ENCODE results near the gene TMEM81. TPM values are rescaled to one million over a fixed set of nuclear protein-coding genes. Genes with fewer than 3 reads are reported as not detected.

Gene TMEM81
- total and polyA plus RNA-seq, 2 experiments from 2014 or later = 0.95 to 2.2 TPM

DNA sequence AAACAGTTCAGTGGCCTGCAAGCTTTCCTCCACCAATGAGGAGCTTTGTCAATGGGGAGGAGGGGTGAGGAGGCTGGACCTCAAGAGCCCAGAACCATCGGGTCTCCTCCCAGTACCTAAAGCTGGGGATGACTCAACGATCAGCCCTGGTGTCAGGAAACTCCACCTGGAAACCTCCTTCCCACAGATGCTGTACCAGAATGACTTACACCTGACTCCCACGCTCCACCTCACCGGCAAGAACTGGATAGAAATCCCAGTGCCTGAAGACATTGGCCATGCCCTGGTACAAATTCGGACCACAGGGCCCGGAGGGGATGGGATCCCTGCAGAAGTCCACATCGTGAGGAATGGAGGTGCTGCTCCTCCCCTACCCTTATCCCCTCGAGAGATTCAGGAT is 11.4 kb downstream of the TMEM81 start:
- Histone ChIP-seq H2AFZ (no peak overlapping the region), H3K4me3 (no peak overlapping the region), H3K9me3 (ENCODE audit: low read depth) (no peaks in the 10 kb centered on the region), H3K4me2 (ENCODE audit: unreplicated experiment) (no peak overlapping the region), H3K36me3 (ENCODE audit: low read depth) (no peaks in the 10 kb centered on the region), H3K4me1 (ENCODE audit: insufficient read depth) (peaks cover 5% of the 10 kb centered on the region; the same call in 1 of the 2 replicates), H3K9ac (no peak overlapping the region), H3F3A (ENCODE audit: insufficient read depth) (no peaks in the 10 kb centered on the region), H3K9me2 (ENCODE audit: insufficient read depth) (no peaks in the 10 kb centered on the region), H3K79me2 (ENCODE audit: insufficient read depth) (no peaks in the 10 kb centered on the region), H3K27me3 (replicated peaks; ENCODE audit: insufficient read depth) (no peaks in the 10 kb centered on the region), H4K20me1 (ENCODE audit: insufficient read depth) (no peaks in the 10 kb centered on the region), H3K27ac (no peak overlapping the region)
- in situ Hi-C loops (cut with MboI) = no loop called here
- no peak for DNase-seq
- TF ChIP-seq EZH2 (IDR thresholded peaks at IDR 0.05; ENCODE audit: insufficient read depth, poor library complexity, severe bottlenecking) (no peak), EZH2phosphoT487 (IDR thresholded peaks at IDR 0.05; ENCODE audit: insufficient read depth, low read depth) (no peak)
- 73 to 75% methylated on average over 8 of the region's 8 CpGs for WGBS, 2 experiments (ENCODE audit: low coverage in 1 of 2, low lambda C conversion rate in 2 of 2, missing lambda C conversion rate in 2 of 2)

DNA sequence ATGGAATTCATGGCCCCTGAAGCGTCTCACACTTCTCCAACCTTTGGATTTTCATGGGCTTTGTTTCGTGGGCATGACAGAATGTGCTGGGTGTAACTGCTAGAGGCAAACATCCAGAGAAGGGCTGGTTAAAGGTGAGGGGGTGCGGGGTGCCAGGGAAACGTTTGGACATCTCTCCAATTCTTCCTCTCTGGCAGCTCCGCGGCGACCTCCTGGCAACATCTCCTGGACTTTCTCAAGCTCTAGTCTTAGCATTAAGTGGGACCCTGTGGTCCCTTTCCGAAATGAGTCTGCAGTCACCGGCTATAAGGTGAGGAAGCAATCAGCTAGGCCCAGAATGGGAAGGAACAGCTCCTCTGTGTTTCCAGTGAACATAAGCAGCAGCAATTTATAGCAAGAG is 12.0 kb downstream of the TMEM81 start:
- Histone ChIP-seq H3K9me2 (ENCODE audit: insufficient read depth) (no peaks in the 10 kb centered on the region), H3K4me1 (ENCODE audit: insufficient read depth) (peaks cover 5% of the 10 kb centered on the region; the same call in 1 of the 2 replicates), H3F3A (ENCODE audit: insufficient read depth) (no peaks in the 10 kb centered on the region), H3K4me3 (no peak overlapping the region), H3K9me3 (ENCODE audit: low read depth) (no peaks in the 10 kb centered on the region), H3K27me3 (replicated peaks; ENCODE audit: insufficient read depth) (no peaks in the 10 kb centered on the region), H2AFZ (no peak overlapping the region), H4K20me1 (ENCODE audit: insufficient read depth) (no peaks in the 10 kb centered on the region), H3K9ac (no peak overlapping the region), H3K79me2 (ENCODE audit: insufficient read depth) (no peaks in the 10 kb centered on the region), H3K36me3 (ENCODE audit: low read depth) (no peaks in the 10 kb centered on the region), H3K4me2 (ENCODE audit: unreplicated experiment) (no peak overlapping the region), H3K27ac (no peak overlapping the region)
- in situ Hi-C loops (cut with MboI) = no loop called here
- DNase-seq = no peak
- 72 to 78% methylated on average over 9 of the region's 9 CpGs for WGBS, 2 experiments (ENCODE audit: low coverage in 1 of 2, low lambda C conversion rate in 2 of 2, missing lambda C conversion rate in 2 of 2)
- TF ChIP-seq EZH2phosphoT487 (IDR thresholded peaks at IDR 0.05; ENCODE audit: insufficient read depth, low read depth) = no peak
- TF ChIP-seq EZH2 (IDR thresholded peaks at IDR 0.05; ENCODE audit: insufficient read depth, poor library complexity, severe bottlenecking) = no peak

DNA sequence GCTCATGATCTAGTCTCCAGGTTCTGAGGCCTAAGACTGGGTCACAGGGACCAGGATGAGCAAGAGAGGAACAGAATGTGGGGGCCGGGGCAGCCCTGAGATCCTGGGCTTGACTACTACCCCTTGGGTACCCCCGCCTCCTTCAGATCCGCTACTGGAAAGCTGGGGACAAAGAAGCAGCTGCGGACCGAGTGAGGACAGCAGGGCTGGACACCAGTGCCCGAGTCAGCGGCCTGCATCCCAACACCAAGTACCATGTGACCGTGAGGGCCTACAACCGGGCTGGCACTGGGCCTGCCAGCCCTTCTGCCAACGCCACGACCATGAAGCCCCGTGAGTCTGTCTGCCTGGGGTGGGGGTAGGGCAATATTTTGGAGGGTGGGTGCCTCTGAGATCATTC is 12.5 kb downstream of the TMEM81 start:
- Histone ChIP-seq H3K9ac (no peak overlapping the region), H3F3A (ENCODE audit: insufficient read depth) (no peaks in the 10 kb centered on the region), H3K36me3 (ENCODE audit: low read depth) (no peaks in the 10 kb centered on the region), H3K27me3 (replicated peaks; ENCODE audit: insufficient read depth) (no peaks in the 10 kb centered on the region), H3K27ac (no peak overlapping the region), H3K4me2 (ENCODE audit: unreplicated experiment) (no peak overlapping the region), H3K9me3 (ENCODE audit: low read depth) (no peaks in the 10 kb centered on the region), H4K20me1 (ENCODE audit: insufficient read depth) (no peaks in the 10 kb centered on the region), H2AFZ (no peak overlapping the region), H3K79me2 (ENCODE audit: insufficient read depth) (no peaks in the 10 kb centered on the region), H3K4me1 (ENCODE audit: insufficient read depth) (peaks cover 5% of the 10 kb centered on the region; the same call in 1 of the 2 replicates), H3K4me3 (no peak overlapping the region), H3K9me2 (ENCODE audit: insufficient read depth) (no peaks in the 10 kb centered on the region)
- TF ChIP-seq EZH2 (IDR thresholded peaks at IDR 0.05; ENCODE audit: insufficient read depth, poor library complexity, severe bottlenecking) = no peak
- WGBS, 2 experiments (ENCODE audit: low coverage in 1 of 2, low lambda C conversion rate in 2 of 2, missing lambda C conversion rate in 2 of 2) = 88% methylated on average over 12 of the region's 12 CpGs
- no peak for DNase-seq
- in situ Hi-C loops (cut with MboI) = no loop called here

GRCh38 chr1:205071028-205071409 is 13.2 kb downstream of the TMEM81 start:
- H4K20me1 ChIP-seq (ENCODE audit: insufficient read depth) = no peaks in the 10 kb centered on the region
- 69 to 75% methylated on average over 2 of the region's 2 CpGs for WGBS, 2 experiments (ENCODE audit: low coverage in 1 of 2, low lambda C conversion rate in 2 of 2, missing lambda C conversion rate in 2 of 2)
- no peak overlapping the region for H2AFZ ChIP-seq
- no peak overlapping the region for H3K4me3 ChIP-seq
- H3F3A ChIP-seq (ENCODE audit: insufficient read depth) = no peaks in the 10 kb centered on the region
- in situ Hi-C loops (cut with MboI) = no loop called here
- no peak for DNase-seq
- no peaks in the 10 kb centered on the region for H3K9me3 ChIP-seq (ENCODE audit: low read depth)
- no peaks in the 10 kb centered on the region for H3K27me3 ChIP-seq (replicated peaks; ENCODE audit: insufficient read depth)
- H3K79me2 ChIP-seq (ENCODE audit: insufficient read depth) = no peaks in the 10 kb centered on the region
- H3K4me2 ChIP-seq (ENCODE audit: unreplicated experiment) = no peak overlapping the region
- H3K4me1 ChIP-seq (ENCODE audit: insufficient read depth) = peaks cover 5% of the 10 kb centered on the region; the same call in 1 of the 2 replicates
- no peaks in the 10 kb centered on the region for H3K9me2 ChIP-seq (ENCODE audit: insufficient read depth)
- TF ChIP-seq EZH2 (IDR thresholded peaks at IDR 0.05; ENCODE audit: insufficient read depth, poor library complexity, severe bottlenecking) = no peak
- no peak for TF ChIP-seq EZH2phosphoT487 (IDR thresholded peaks at IDR 0.05; ENCODE audit: insufficient read depth, low read depth)
- no peaks in the 10 kb centered on the region for H3K36me3 ChIP-seq (ENCODE audit: low read depth)
- H3K27ac ChIP-seq = no peak overlapping the region
- no peak overlapping the region for H3K9ac ChIP-seq

All from GM23248 (cell line).